AG04450 (cell line): ENCODE data around the gene ZC3H10. TPM values are rescaled to one million over a fixed set of nuclear protein-coding genes. Genes with fewer than 3 reads are reported as not detected.
"Not testable (repeated sequence)": the region's sequence is repeated elsewhere in the genome, so short reads cannot be mapped to it uniquely, and the experiment has no call there.

Source experiments
- CTCF ChIA-PET: fragments of 300-600, 350-600 bp; formaldehyde crosslinking; extraction: SDS; loops from one replicate; lab custom pipeline; 2022; ENCODE audit warnings: antibody characterized with exemption, inconsistent platforms; lab: Charles Lee
- POLR2A ChIA-PET: fragments of 350-600 bp; formaldehyde crosslinking; extraction: SDS; loops from one replicate; lab custom pipeline; 2021; ENCODE audit warnings: antibody characterized with exemption, inconsistent platforms; lab: Yijun Ruan, JAX
- DNase-seq: peaks from one replicate; pipeline ENCODE4 v3.0.0-alpha.2; 2011; ENCODE audit warnings: low read depth, low spot score
- H3K27ac ChIP-seq: one replicate; pipeline ENCODE4 v1.5.1; 2012; ENCODE audit warnings: low read depth, low read length, control low read depth
- H3K27me3 ChIP-seq: one replicate; pipeline ENCODE4 v1.6.0; 2012; ENCODE audit warnings: low read length; ENCODE audit not compliant: control insufficient read depth, insufficient read depth
- H3K4me3 ChIP-seq: 2 replicates; pipeline ENCODE4 v1.5.1; 2011; ENCODE audit warnings: mild to moderate bottlenecking, low read depth, low read length, control low read depth
- H3K9me3 ChIP-seq: 2 replicates; pipeline ENCODE4 v1.5.1; 2012; ENCODE audit warnings: low read length; ENCODE audit not compliant: control insufficient read depth, insufficient read depth
- polyA plus RNA-seq: library from polyadenylated mRNA; depleted of rRNA; stranded (reverse); fragments of >200 nt; gene quantifications from 2 replicates; pipeline ENCODE4 v1.2.3, GENCODE V29; 2011
- TF ChIP-seq, protein P1 (sequence below): IDR thresholded peaks from 2 replicates; pipeline ENCODE4 v1.5.1; 2011; ENCODE audit warnings: low read depth, low read length, control low read depth, inconsistent platforms

ZC3H10 gene
- polyA plus RNA-seq, 1 experiment = 1.5 TPM

DNA sequence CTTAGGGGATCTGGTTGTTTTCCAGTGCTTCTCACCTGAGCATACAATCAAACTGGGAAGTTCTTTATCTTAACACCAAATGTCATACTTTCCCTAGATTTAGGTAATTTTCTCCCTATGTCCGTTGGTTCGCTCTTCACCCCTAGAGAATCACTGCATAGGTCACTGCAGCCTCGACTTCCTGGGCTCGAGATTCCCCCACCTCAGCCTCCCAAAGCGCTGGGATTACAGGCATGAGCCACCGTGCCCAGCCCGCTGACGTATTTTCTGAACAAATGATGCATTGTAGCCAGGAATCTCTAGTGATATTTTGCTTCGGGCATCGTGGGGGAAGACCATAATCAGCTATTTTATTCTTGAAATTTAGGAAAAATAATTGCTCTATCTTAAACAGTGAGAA, 2.7 kb upstream of the ZC3H10 start:
- H3K9me3 ChIP-seq = no peaks in the 10 kb centered on the region; the same call in 1 of the 2 replicates
- POLR2A ChIA-PET = interaction anchor here (0.7 to 0.9 kb wide), 3 partner anchors 11 to 107 kb away, joined by 3 to 4 read pairs (median 3); partner anchors contain the start of genes PA2G4 and RNF41
- DNase-seq = no peak
- TF ChIP-seq, protein P1, sequence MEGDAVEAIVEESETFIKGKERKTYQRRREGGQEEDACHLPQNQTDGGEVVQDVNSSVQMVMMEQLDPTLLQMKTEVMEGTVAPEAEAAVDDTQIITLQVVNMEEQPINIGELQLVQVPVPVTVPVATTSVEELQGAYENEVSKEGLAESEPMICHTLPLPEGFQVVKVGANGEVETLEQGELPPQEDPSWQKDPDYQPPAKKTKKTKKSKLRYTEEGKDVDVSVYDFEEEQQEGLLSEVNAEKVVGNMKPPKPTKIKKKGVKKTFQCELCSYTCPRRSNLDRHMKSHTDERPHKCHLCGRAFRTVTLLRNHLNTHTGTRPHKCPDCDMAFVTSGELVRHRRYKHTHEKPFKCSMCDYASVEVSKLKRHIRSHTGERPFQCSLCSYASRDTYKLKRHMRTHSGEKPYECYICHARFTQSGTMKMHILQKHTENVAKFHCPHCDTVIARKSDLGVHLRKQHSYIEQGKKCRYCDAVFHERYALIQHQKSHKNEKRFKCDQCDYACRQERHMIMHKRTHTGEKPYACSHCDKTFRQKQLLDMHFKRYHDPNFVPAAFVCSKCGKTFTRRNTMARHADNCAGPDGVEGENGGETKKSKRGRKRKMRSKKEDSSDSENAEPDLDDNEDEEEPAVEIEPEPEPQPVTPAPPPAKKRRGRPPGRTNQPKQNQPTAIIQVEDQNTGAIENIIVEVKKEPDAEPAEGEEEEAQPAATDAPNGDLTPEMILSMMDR = no peak
- peak overlapping the region; percentile 93 for H3K4me3 ChIP-seq
- no peak overlapping the region for H3K27ac ChIP-seq
- CTCF ChIA-PET = interaction anchor here (0.6 to 1.3 kb wide), 2 partner anchors 119 to 141 kb away, joined by 3 read pairs; partner anchors contain the start of gene RAB5B
- no peaks in the 10 kb centered on the region for H3K27me3 ChIP-seq

DNA sequence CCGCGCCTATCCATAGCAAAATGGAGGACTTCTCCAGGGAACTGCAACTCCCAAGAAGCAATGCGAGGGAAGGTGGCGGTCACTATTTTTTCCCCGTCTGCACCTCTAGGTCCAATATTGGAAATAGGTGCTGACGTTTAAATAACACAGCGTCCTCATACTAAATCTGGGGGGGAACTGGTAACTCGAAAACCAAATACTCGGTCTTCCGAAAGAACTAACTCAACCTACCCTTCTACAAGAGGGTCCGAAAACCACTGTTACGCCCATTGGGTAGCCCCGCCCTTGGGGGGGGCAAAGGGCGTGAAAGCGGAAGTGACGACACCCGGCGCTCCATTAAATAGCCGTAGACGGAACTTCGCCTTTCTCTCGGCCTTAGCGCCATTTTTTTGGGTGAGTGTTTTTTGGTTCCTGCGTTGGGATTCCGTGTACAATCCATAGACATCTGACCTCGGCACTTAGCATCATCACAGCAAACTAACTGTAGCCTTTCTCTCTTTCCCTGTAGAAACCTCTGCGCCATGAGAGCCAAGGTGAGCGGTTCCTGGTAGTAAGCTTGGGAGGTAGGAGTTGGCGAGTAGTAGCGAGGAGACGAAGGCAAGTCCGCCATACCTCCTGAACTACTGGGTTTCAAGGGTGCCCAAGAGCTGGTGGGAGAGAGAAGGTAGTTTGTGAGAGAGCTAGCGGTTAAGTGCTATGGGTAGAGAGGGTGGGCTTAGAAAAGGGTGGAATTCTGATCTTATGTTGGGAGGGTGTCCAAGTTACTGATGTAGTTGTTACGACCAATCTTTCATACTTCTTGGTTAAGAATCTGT, 1.6 kb upstream of the ZC3H10 start, which contains the start of gene RPL41:
Gene RPL41, plus strand, starts transcription at position 367 of the 815 bp plus-strand sequence.
- Histone ChIP-seq H3K27me3 (no peaks in the 10 kb centered on the region), H3K4me3 (peak within 1 kb of the TSS; percentile 93), H3K27ac (peak within 1 kb of the TSS; percentile 90), H3K9me3 (no peaks in the 10 kb centered on the region; the same call in 1 of the 2 replicates)
- ChIA-PET CTCF (interaction anchor here (0.8 to 5.3 kb wide), 2 partner anchors 69 to 72 kb away, joined by 3 to 96 read pairs; partner anchors contain the start of gene SMARCC2), POLR2A (interaction anchor here (0.6 to 3.6 kb wide), 8 partner anchors 11 to 350 kb away, joined by 3 to 42 read pairs (median 5); partner anchors contain the start of genes ESYT1, MYL6, PA2G4 and SMARCC2)
- peak; percentile 78 for DNase-seq
- TF ChIP-seq, protein P1 = no peak

DNA sequence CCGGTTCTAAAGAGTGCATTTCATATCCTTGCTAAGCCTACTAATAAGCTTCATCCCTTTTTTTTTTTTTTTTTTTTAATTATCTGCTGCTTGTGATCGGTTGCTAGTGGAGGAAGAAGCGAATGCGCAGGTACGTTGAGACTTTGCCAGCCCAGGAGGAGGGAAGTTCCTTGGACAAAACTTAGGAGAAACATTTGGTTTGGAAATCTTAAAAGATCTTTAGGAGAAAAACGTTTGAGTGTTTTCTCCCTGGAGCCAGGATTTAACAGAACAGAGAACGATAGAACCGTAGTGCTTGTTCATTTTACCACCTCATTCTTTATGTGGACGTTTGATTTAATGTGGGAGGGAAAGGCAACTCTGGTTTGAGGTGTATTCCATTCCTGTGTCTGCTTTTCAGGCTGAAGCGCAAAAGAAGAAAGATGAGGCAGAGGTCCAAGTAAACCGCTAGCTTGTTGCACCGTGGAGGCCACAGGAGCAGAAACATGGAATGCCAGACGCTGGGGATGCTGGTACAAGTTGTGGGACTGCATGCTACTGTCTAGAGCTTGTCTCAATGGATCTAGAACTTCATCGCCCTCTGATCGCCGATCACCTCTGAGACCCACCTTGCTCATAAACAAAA, 872 bp upstream of the ZC3H10 start:
- CTCF ChIA-PET = interaction anchor here (0.8 to 5.3 kb wide), 2 partner anchors 70 to 71 kb away, joined by 3 to 96 read pairs; partner anchors contain the start of gene SMARCC2
- POLR2A ChIA-PET = interaction anchor here (0.5 to 3.6 kb wide), 11 partner anchors 10 to 350 kb away, joined by 3 to 42 read pairs (median 5); partner anchors contain the start of genes ESYT1, MYL6, PA2G4 and RAB5B
- H3K27me3 ChIP-seq, H3K9me3 ChIP-seq, DNase-seq: not testable (repeated sequence)
- Histone ChIP-seq H3K27ac (peak overlapping the region; percentile 90), H3K4me3 (peak overlapping the region; percentile 93)

DNA sequence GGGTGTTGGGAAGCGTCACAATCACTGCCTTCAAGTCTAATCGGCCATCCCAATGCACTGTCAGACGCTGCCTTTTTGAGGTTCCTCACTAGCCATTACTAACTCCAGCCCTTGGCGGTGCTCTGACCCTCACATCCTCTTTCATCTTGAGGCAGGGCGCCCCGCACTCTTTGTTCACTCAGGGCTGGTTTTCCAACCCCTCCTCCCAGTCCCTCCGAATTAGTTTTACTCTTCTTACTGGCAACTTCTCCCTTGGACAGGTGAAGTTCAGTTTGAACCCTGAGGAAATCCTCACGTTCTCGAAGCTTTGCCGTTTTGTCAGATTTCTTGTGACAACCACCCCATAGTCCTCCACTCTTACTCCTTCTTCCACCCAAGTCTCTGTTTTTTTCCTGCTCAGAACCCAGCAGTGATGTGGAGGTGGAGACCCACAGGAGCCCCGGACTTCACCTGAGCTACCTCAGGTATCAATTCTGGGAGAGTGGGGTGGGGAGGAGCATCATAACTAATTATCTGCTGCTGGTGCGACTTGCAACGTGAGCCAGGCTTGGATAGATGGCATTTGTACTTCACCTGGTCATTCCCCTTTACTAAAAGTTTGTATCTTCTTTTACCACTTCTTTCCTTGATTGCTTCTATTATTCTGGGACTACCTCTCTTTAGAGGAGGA, 757 bp downstream of the ZC3H10 start:
- DNase-seq = no peak
- Histone ChIP-seq H3K27me3 (no peaks in the 10 kb centered on the region), H3K9me3 (no peaks in the 10 kb centered on the region; the same call in 1 of the 2 replicates), H3K27ac (peak overlapping the region; percentile 84), H3K4me3 (peak overlapping the region; percentile 92)
- POLR2A ChIA-PET = interaction anchor here (0.6 to 3.6 kb wide), 17 partner anchors 9 to 150 kb away, joined by 3 to 42 read pairs (median 6); partner anchors contain the start of genes ESYT1, MYL6, PA2G4 and RAB5B
- TF ChIP-seq, protein P1 = no peak
- CTCF ChIA-PET = interaction anchor here (0.6 to 5.3 kb wide), 17 partner anchors 9 to 380 kb away, joined by 3 to 96 read pairs (median 4); partner anchors contain the start of genes CNPY2, ESYT1, PA2G4 and RNF41
